ENCODE measurements around the gene MINK1.
A peak's percentile ranks its signal among the peaks of the same experiment; 100 is the strongest.

The MINK1 gene

GRCh38 chr17:4833178-4833940 is at the start of gene MINK1:
Gene MINK1 (plus strand): TSS chr17:4833340. CDS start chr17:4833584, 244 bp downstream.
- peak; percentile 91 for DNase-seq

GRCh38 chr17:4785311-4786105 is 47.6 kb upstream of the MINK1 start:
- peak; percentile 13 for DNase-seq

- no peak for DNase-seq
Observed at GRCh38 chr17:4786106-4786511, 47.0 kb upstream of the MINK1 start, which contains the start of gene VMO1. Gene VMO1 (minus strand): TSS chr17:4786364. CDS start chr17:4786352, 12 bp downstream.

- no peak for DNase-seq
Observed at GRCh38 chr17:4786516-4786915, 46.6 kb upstream of the MINK1 start.

GRCh38 chr17:4788159-4788806 is 44.9 kb upstream of the MINK1 start:
- no peak for DNase-seq

- no peak for DNase-seq
Observed at GRCh38 chr17:4788807-4789700, 44.1 kb upstream of the MINK1 start, which contains the start of gene GLTPD2. Gene GLTPD2 (plus strand): TSS chr17:4788964. CDS start chr17:4789012, 48 bp downstream.

GRCh38 chr17:4789701-4789950 is 43.5 kb upstream of the MINK1 start:
- DNase-seq = no peak

GRCh38 chr17:4789951-4790704 is 43.0 kb upstream of the MINK1 start:
- peak; percentile 87 for DNase-seq

GRCh38 chr17:4790705-4791088 is 42.4 kb upstream of the MINK1 start:
- DNase-seq = no peak

GRCh38 chr17:4795168-4795567 is 38.0 kb upstream of the MINK1 start:
- DNase-seq = no peak

GRCh38 chr17:4796552-4796920 is 36.6 kb upstream of the MINK1 start:
- no peak for DNase-seq

GRCh38 chr17:4800462-4801196 is 32.5 kb upstream of the MINK1 start:
- DNase-seq = no peak

GRCh38 chr17:4802228-4802627 is 30.9 kb upstream of the MINK1 start, which contains the start of gene C17orf114:
Gene C17orf114 (minus strand): TSS chr17:4802328.
- DNase-seq = no peak

- no peak for DNase-seq
Observed at GRCh38 chr17:4806456-4806776, 26.7 kb upstream of the MINK1 start.

GRCh38 chr17:4806777-4807604 is 26.1 kb upstream of the MINK1 start, which contains the start of gene PLD2:
Gene PLD2 (plus strand): TSS chr17:4807152. CDS start chr17:4807773, 621 bp downstream.
- DNase-seq = peak; percentile 93

- no peak for DNase-seq
Observed at GRCh38 chr17:4807605-4808377, 25.3 kb upstream of the MINK1 start.

- DNase-seq = no peak
Observed at GRCh38 chr17:4808378-4808767, 24.8 kb upstream of the MINK1 start.

- no peak for DNase-seq
Observed at GRCh38 chr17:4810696-4811290, 22.3 kb upstream of the MINK1 start.

GRCh38 chr17:4811471-4811870 is 21.7 kb upstream of the MINK1 start:
- DNase-seq = no peak
